Esophagus mucosa (tissue), 1 donor: ENCODE results near the gene MAGEA3. TPM values are rescaled to one million over a fixed set of nuclear protein-coding genes. Genes with fewer than 3 reads are reported as not detected.
"Not testable (repeated sequence)": the region's sequence is repeated elsewhere in the genome, so short reads cannot be mapped to it uniquely, and the experiment has no call there.

Source experiments
- ATAC-seq: fragments of 200-7000 bp; cut with Tn5 transposase; one replicate; pipeline ENCODE4 v1.9.1; 2020
- total RNA-seq: library from RNA; stranded (reverse); gene quantifications from one replicate; pipeline ENCODE4 v1.2.4, GENCODE V29; 2023
- donor health status: DM: yes; HTN: yes; CAD: no.

Gene MAGEA3
- total RNA-seq, result not detected

GRCh38 chrX:152697952-152698931 is at the start of gene MAGEA3:
TSS of gene MAGEA3 (plus strand) at chrX:152698794. CDS start at chrX:152700833, 2,039 bp downstream.
- not testable (repeated sequence) for ATAC-seq

- ATAC-seq, result no peak
Measured at GRCh38 chrX:152652060-152652459, 46.5 kb upstream of the MAGEA3 start.

- ATAC-seq, result no peak
Measured at GRCh38 chrX:152652467-152652866, 46.1 kb upstream of the MAGEA3 start.

- no peak for ATAC-seq
Measured at GRCh38 chrX:152656087-152656486, 42.5 kb upstream of the MAGEA3 start.

- ATAC-seq, result no peak
Measured at GRCh38 chrX:152656890-152657289, 41.7 kb upstream of the MAGEA3 start.

- no peak for ATAC-seq
Measured at GRCh38 chrX:152658302-152658701, 40.3 kb upstream of the MAGEA3 start.

- ATAC-seq, result no peak
Measured at GRCh38 chrX:152663086-152663485, 35.5 kb upstream of the MAGEA3 start.

- ATAC-seq, result no peak
Measured at GRCh38 chrX:152674135-152674534, 24.5 kb upstream of the MAGEA3 start.

GRCh38 chrX:152674652-152675051 is 23.9 kb upstream of the MAGEA3 start:
- ATAC-seq, result not testable (repeated sequence)

GRCh38 chrX:152681012-152681411 is 17.6 kb upstream of the MAGEA3 start:
- ATAC-seq, result peak; percentile 37

- not testable (repeated sequence) for ATAC-seq
Measured at GRCh38 chrX:152700390-152700789, 1.8 kb downstream of the MAGEA3 start.

GRCh38 chrX:152706500-152706899 is 7.9 kb downstream of the MAGEA3 start:
- ATAC-seq, result not testable (repeated sequence)

- not testable (repeated sequence) for ATAC-seq
Measured at GRCh38 chrX:152709173-152709572, 10.6 kb downstream of the MAGEA3 start, which contains the start of gene CSAG2. TSS of gene CSAG2 (minus strand) at chrX:152709273. CDS start at chrX:152709112, 161 bp downstream.

- ATAC-seq, result not testable (repeated sequence)
Measured at GRCh38 chrX:152713195-152713594, 14.6 kb downstream of the MAGEA3 start.

GRCh38 chrX:152713815-152714787 is 15.5 kb downstream of the MAGEA3 start, which contains the start of gene MAGEA2B:
TSS of gene MAGEA2B (plus strand) at chrX:152714628. CDS start at chrX:152717107, 2,479 bp downstream.
- not testable (repeated sequence) for ATAC-seq

GRCh38 chrX:152725409-152725808 is 26.8 kb downstream of the MAGEA3 start:
- ATAC-seq, result no peak

- ATAC-seq, result no peak
Measured at GRCh38 chrX:152733261-152733975, 34.8 kb downstream of the MAGEA3 start, which contains the start of the genes CSAG1 and MAGEA12. TSS of gene CSAG1 (minus strand) at chrX:152733721. CDS start at chrX:152732460, 1,261 bp downstream. TSS of gene MAGEA12 (plus strand) at chrX:152733757. CDS start at chrX:152736162, 2,405 bp downstream.

GRCh38 chrX:152734143-152734858 is 35.7 kb downstream of the MAGEA3 start:
- not testable (repeated sequence) for ATAC-seq

- ATAC-seq, result no peak
Measured at GRCh38 chrX:152735101-152735500, 36.5 kb downstream of the MAGEA3 start.

- ATAC-seq, result no peak
Measured at GRCh38 chrX:152735860-152736511, 37.4 kb downstream of the MAGEA3 start.
